CD14-positive monocyte (primary cell): ENCODE measurements around the gene AARSD1. TPM values are rescaled to one million over a fixed set of nuclear protein-coding genes. Genes with fewer than 3 reads are reported as not detected.
"Not testable (repeated sequence)": the region's sequence is repeated elsewhere in the genome, so short reads cannot be mapped to it uniquely, and the experiment has no call there.

Experiments
- DNase-seq, 3 donors: peaks; one replicate each; pipeline ENCODE4 v3.0.0-alpha.2; 2011 to 2022
- H2AFZ ChIP-seq: 2 replicates; pipeline ENCODE4 v1.6.0; 2012; ENCODE audit warnings: mild to moderate bottlenecking, low read depth, low read length, inconsistent platforms; ENCODE audit not compliant: insufficient read depth, poor library complexity, severe bottlenecking
- H3K27ac ChIP-seq, 2 donors: 1 replicate in 1 of 2; 2 replicates in 1 of 2; pipeline ENCODE4 v1.5.1; 2012 to 2013; ENCODE audit warnings: low read length in 2 of 2, control low read depth in 1 of 2, inconsistent platforms in 1 of 2, low read depth in 1 of 2, mild to moderate bottlenecking in 1 of 2
- H3K27me3 ChIP-seq, 2 donors: one replicate each; pipeline versions ENCODE4 v1.6.0 to v1.6.1; 2011 to 2013; ENCODE audit warnings: low read length in 2 of 2; ENCODE audit not compliant: control insufficient read depth in 2 of 2, insufficient read depth in 2 of 2
- H3K36me3 ChIP-seq, 2 donors: replicated peaks in 1 of 2; 1 replicate in 1 of 2; 2 replicates in 1 of 2; pipeline versions ENCODE4 v1.5.1 to v1.6.1; 2012 to 2013; ENCODE audit warnings: low read length in 2 of 2, control low read depth in 1 of 2, inconsistent platforms in 1 of 2, mild to moderate bottlenecking in 1 of 2; ENCODE audit not compliant: insufficient read depth in 2 of 2, control insufficient read depth in 1 of 2
- H3K4me1 ChIP-seq, 2 donors: 1 replicate in 1 of 2; 2 replicates in 1 of 2; pipeline versions ENCODE4 v1.5.1 to v1.6.1; 2012 to 2013; ENCODE audit warnings: low read length in 2 of 2, control low read depth in 1 of 2, inconsistent platforms in 1 of 2, mild to moderate bottlenecking in 1 of 2, moderate library complexity in 1 of 2; ENCODE audit not compliant: insufficient read depth in 2 of 2, control insufficient read depth in 1 of 2
- H3K4me2 ChIP-seq: replicated peaks from 2 replicates; pipeline ENCODE3; 2012; ENCODE audit warnings: low read length, moderate library complexity, mild to moderate bottlenecking; ENCODE audit not compliant: poor library complexity, severe bottlenecking; ENCODE audit errors: extremely low read depth
- H3K4me3 ChIP-seq, 3 experiments: fragments of 200-600 bp in 1 of 3; sonication (generic) in 1 of 3; replicated peaks in 1 of 3; 1 replicate in 2 of 3; 2 replicates in 1 of 3; pipeline ENCODE4 v1.5.1; 2011 to 2013; ENCODE audit warnings: low read length in 3 of 3, mild to moderate bottlenecking in 3 of 3, control low read depth in 2 of 3, low read depth in 2 of 3, inconsistent platforms in 1 of 3, moderate library complexity in 1 of 3
- H3K79me2 ChIP-seq: 2 replicates; pipeline ENCODE4 v1.6.0; 2012; ENCODE audit warnings: mild to moderate bottlenecking, control low read depth, inconsistent platforms, low read length, moderate library complexity; ENCODE audit not compliant: insufficient read depth
- H3K9ac ChIP-seq: 2 replicates; pipeline ENCODE4 v1.6.0; 2017; ENCODE audit warnings: low read length, mild to moderate bottlenecking; ENCODE audit not compliant: insufficient read depth, poor library complexity, severe bottlenecking
- H3K9me3 ChIP-seq, 2 donors: replicated peaks in 1 of 2; 1 replicate in 1 of 2; 2 replicates in 1 of 2; pipeline versions ENCODE4 v1.5.1 to v1.6.1; 2012 to 2013; ENCODE audit warnings: low read length in 2 of 2, control low read depth in 1 of 2; ENCODE audit not compliant: control insufficient read depth in 1 of 2, insufficient read depth in 1 of 2
- H4K20me1 ChIP-seq: 2 replicates; pipeline ENCODE4 v1.6.0; 2012; ENCODE audit warnings: mild to moderate bottlenecking, low read length, control low read depth, moderate library complexity; ENCODE audit not compliant: insufficient read depth
- H3K27ac Mint-ChIP-seq, 7 donors: one replicate each; pipeline ENCODE4 v1.8.0; 2020; ENCODE audit warnings: mild to moderate bottlenecking in 7 of 7, mixed read lengths in 7 of 7, moderate library complexity in 6 of 7, inconsistent platforms in 2 of 7
- H3K27me3 Mint-ChIP-seq, 3 donors: one replicate each; pipeline ENCODE4 v1.8.0; 2021 to 2022; ENCODE audit warnings: low read depth in 3 of 3, mild to moderate bottlenecking in 3 of 3, mixed read lengths in 3 of 3, moderate library complexity in 3 of 3, inconsistent platforms in 1 of 3
- H3K36me3 Mint-ChIP-seq, 2 donors: one replicate each; pipeline ENCODE4 v1.8.0; 2020; ENCODE audit warnings: mixed read lengths in 2 of 2, inconsistent platforms in 1 of 2, mild to moderate bottlenecking in 1 of 2
- H3K4me1 Mint-ChIP-seq: one replicate; pipeline ENCODE4 v1.8.0; 2020; ENCODE audit warnings: mild to moderate bottlenecking, mixed read lengths
- H3K4me3 Mint-ChIP-seq, 2 donors: one replicate each; pipeline ENCODE4 v1.8.0; 2020; ENCODE audit warnings: mild to moderate bottlenecking in 2 of 2, mixed read lengths in 2 of 2, moderate library complexity in 1 of 2
- H3K9me3 Mint-ChIP-seq, 7 donors: one replicate each; pipeline ENCODE4 v1.8.0; 2020 to 2022; ENCODE audit warnings: mixed read lengths in 7 of 7, mild to moderate bottlenecking in 6 of 7, moderate library complexity in 6 of 7, inconsistent platforms in 2 of 7
- WGBS: methylation state at CpG from one replicate; pipeline ENCODE4 v1.1.5; 2013; ENCODE audit warnings: missing lambda C conversion rate; ENCODE audit not compliant: insufficient coverage; 5-methylcytosine and 5-hydroxymethylcytosine counted together
- intact Hi-C, 2 donors: fragments of 100-400 bp; cut with micrococcal nuclease; formaldehyde crosslinking; loops; one replicate each; pipeline versions ENCODE4 v1.15.0 to v1.15.1; 2023
- polyA plus RNA-seq, 3 donors: library from polyadenylated mRNA; depleted of rRNA in 1 of 3; unstranded in 2 of 3; stranded (reverse) in 1 of 3; fragments of 300-500 nt in 2 of 3; fragments of >200 nt in 1 of 3; fragmentation: Illumina TruSeq in 2 of 3; gene quantifications; 1 replicate in 2 of 3; 2 replicates in 1 of 3; pipeline ENCODE4 v1.2.3, GENCODE V29; 2012 to 2021
- TF ChIP-seq, protein P1 (sequence below): fragments of 200-600 bp; IDR thresholded peaks from one replicate; pipeline ENCODE4 v1.8.0; 2022; ENCODE audit warnings: antibody characterized with exemption, mild to moderate bottlenecking

AARSD1 gene
- polyA plus RNA-seq, 3 donors, result 14.4 to 31.8 (median 17.4) TPM

DNA sequence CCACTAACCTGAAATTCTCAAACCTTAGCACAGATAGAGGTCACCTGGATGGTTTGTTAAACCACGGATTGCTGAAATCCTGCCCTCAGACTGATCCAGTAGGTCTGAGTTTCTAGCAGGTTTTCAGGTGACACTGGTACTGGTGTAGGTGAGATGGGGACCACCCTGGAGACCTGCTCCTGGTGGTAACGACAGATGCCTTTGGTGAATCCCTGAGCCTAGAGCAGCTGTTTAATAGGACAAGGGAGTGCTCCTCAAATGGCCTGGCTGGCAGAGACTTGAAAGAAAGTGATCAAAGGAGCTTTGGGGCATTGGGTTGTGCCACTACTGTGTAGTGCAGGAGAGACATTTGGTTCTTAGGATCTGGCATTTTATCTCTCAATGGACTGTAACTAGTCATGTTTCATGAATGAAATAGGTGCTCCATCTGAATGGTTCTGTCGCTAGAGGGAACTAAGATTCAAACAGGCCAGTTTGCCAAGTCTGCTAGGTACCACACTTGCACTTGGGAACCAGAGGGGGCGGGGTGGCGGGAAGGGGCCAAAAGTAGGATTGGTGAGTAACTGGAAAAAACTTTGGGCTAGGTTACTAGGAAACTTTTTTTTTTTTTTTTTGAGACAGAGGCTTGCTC, 39.4 kb upstream of the AARSD1 start:
- Mint-ChIP-seq H3K9me3 (no peaks in the 10 kb centered on the region), H3K4me1 (peaks cover 54% of the 10 kb centered on the region), H3K27me3 (peaks cover 0 to 3% (median 0%) of the 10 kb centered on the region in 3 donors), H3K4me3 (no peak overlapping the region), H3K27ac (peak overlapping the region in 4 of 7 donors; percentile 30 to 74 (median 68)), H3K36me3 (peaks cover 38 to 57% of the 10 kb centered on the region in 2 donors)
- Histone ChIP-seq H2AFZ (no peak overlapping the region), H3K9ac (no peak overlapping the region), H3K27me3 (no peaks in the 10 kb centered on the region), H4K20me1 (peaks cover 42% of the 10 kb centered on the region), H3K4me3 (no peak overlapping the region), H3K36me3 (peaks cover 33 to 48% of the 10 kb centered on the region in 2 donors), H3K27ac (peak overlapping the region in 1 of 2 donors; percentile 17), H3K4me2 (no peak overlapping the region), H3K79me2 (peaks cover 55% of the 10 kb centered on the region), H3K4me1 (peaks cover 50 to 56% of the 10 kb centered on the region in 2 donors), H3K9me3 (no peaks in the 10 kb centered on the region)
- 86% methylated on average over 4 of the region's 5 CpGs for WGBS
- intact Hi-C loops, result no loop called here
- no peak for DNase-seq
- TF ChIP-seq, protein P1, sequence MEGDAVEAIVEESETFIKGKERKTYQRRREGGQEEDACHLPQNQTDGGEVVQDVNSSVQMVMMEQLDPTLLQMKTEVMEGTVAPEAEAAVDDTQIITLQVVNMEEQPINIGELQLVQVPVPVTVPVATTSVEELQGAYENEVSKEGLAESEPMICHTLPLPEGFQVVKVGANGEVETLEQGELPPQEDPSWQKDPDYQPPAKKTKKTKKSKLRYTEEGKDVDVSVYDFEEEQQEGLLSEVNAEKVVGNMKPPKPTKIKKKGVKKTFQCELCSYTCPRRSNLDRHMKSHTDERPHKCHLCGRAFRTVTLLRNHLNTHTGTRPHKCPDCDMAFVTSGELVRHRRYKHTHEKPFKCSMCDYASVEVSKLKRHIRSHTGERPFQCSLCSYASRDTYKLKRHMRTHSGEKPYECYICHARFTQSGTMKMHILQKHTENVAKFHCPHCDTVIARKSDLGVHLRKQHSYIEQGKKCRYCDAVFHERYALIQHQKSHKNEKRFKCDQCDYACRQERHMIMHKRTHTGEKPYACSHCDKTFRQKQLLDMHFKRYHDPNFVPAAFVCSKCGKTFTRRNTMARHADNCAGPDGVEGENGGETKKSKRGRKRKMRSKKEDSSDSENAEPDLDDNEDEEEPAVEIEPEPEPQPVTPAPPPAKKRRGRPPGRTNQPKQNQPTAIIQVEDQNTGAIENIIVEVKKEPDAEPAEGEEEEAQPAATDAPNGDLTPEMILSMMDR, result no peak

DNA sequence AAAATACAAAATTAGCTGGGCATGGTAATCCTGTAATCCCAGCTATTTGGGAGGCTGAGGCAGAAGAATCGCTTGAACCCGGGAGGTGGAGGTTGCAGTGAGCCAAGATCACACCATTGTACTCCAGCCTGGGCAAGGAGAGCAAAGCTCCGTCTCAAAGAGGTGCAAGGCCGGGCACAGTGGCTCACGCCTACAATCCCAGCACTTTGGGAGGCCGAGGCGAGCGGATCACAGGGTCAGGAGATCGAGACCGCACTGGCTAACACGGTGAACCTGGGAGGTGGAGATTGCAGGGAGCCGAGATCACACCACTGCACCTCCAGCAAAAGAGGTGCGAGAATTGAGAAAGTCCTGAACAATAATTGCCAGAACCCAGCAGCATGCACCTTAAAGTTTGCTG, 36.6 kb upstream of the AARSD1 start:
- H2AFZ ChIP-seq, H3K27me3 Mint-ChIP-seq, H3K9me3 Mint-ChIP-seq, H3K9me3 ChIP-seq, H3K4me2 ChIP-seq, H3K27me3 ChIP-seq, DNase-seq, intact Hi-C loops, H3K4me3 ChIP-seq: not testable (repeated sequence)
- whole genome bisulfite sequencing, result 90% methylated on average over 13 of the region's 13 CpGs
- Histone ChIP-seq H3K9ac (peak overlapping the region; percentile 29), H4K20me1 (peaks cover 43% of the 10 kb centered on the region), H3K4me1 (peaks cover 47 to 50% of the 10 kb centered on the region in 2 donors), H3K27ac (peak overlapping the region; percentile 75 to 99), H3K79me2 (peaks cover 38% of the 10 kb centered on the region), H3K36me3 (peaks cover 33 to 48% of the 10 kb centered on the region in 2 donors)
- Mint-ChIP-seq H3K4me1 (peaks cover 45% of the 10 kb centered on the region), H3K27ac (peak overlapping the region; percentile 83 to 97 (median 93)), H3K4me3 (peak overlapping the region; percentile 11 to 43), H3K36me3 (peaks cover 38 to 57% of the 10 kb centered on the region in 2 donors)
